Measurements from ENCODE around the gene SRPRB. TPM values are rescaled to one million over a fixed set of nuclear protein-coding genes. Genes with fewer than 3 reads are reported as not detected.

Gene SRPRB
- total RNA-seq, 1 donor = 112 TPM

GRCh38 chr3:133851266-133851906 lies 45.8 kb downstream of the SRPRB start:
- TF ChIP-seq, protein P1, sequence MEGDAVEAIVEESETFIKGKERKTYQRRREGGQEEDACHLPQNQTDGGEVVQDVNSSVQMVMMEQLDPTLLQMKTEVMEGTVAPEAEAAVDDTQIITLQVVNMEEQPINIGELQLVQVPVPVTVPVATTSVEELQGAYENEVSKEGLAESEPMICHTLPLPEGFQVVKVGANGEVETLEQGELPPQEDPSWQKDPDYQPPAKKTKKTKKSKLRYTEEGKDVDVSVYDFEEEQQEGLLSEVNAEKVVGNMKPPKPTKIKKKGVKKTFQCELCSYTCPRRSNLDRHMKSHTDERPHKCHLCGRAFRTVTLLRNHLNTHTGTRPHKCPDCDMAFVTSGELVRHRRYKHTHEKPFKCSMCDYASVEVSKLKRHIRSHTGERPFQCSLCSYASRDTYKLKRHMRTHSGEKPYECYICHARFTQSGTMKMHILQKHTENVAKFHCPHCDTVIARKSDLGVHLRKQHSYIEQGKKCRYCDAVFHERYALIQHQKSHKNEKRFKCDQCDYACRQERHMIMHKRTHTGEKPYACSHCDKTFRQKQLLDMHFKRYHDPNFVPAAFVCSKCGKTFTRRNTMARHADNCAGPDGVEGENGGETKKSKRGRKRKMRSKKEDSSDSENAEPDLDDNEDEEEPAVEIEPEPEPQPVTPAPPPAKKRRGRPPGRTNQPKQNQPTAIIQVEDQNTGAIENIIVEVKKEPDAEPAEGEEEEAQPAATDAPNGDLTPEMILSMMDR (IDR thresholded peaks at IDR 0.05; ENCODE audit: insufficient read depth, low read depth, low read length) = no peak
- H3K4me3 ChIP-seq (ENCODE audit: low read depth, low read length) = no peak overlapping the region
- DNase-seq (ENCODE audit: low read depth) = no peak

DNA sequence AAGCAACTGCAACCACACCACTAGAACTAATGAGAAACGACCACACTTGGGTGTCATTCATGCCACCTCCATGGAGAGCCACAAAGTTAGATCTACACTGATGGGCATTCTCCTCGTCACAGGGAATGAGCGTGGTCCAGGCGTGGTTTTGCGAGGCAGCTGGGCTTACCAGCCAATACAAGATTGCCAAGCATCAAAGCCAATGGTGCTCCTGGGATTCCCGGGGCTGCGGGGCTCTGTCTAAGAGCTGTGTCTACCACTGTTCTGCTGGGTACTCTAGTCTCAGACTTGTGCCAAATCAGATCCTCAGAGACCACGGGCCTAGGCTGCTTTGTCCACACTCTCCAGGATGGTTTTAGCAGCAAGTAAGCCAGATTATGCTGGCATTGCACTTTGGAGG lies 46.3 kb downstream of the SRPRB start:
- TF ChIP-seq, protein P1 (IDR thresholded peaks at IDR 0.05; ENCODE audit: insufficient read depth, low read depth, low read length) = no peak
- DNase-seq (ENCODE audit: low read depth) = no peak
- H3K4me3 ChIP-seq (ENCODE audit: low read depth, low read length) = no peak overlapping the region

DNA sequence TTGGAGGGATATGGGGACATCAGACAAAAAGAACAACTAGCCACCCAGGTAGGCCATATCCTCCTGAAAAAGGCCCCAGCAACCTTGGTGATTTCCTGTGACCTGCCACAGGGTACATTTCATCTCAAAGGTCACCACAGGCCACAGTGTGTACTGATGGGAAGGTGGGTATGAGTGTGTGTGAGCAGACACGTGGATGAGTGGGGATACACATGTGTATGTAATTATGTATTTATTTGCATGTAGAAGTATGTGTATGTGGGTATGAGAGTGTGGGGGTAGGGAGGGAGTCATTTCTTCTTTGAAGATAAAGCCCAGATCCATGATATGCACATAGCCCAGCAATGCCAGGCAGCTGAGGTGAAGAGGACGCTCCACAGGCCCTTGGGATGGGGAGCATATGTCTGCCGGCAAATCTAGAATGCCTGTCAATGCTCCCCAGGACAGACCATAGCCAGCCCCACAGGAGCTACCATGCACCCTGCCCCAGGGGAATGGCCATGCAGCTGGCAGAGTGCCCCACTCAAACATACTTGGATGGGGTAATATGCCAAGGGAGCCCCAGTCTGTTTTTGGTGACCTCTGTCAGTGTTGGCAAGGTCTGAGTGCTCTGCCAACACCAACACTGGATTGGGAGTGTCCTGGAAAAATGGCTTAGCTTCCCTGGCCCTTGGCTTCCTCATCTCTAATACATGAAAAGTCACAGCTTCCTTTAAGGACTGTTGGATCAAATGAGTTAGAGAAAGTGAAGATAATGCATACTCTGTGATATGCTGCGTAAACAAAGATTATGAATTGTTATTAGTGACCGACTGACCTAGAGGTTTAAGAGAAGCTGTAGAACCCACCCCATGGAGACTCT lies 47.7 kb downstream of the SRPRB start:
- TF ChIP-seq, protein P1 (IDR thresholded peaks at IDR 0.05; ENCODE audit: insufficient read depth, low read depth, low read length) = no peak
- H3K4me3 ChIP-seq (ENCODE audit: low read depth, low read length) = no peak overlapping the region
- no peak for DNase-seq (ENCODE audit: low read depth)

DNA sequence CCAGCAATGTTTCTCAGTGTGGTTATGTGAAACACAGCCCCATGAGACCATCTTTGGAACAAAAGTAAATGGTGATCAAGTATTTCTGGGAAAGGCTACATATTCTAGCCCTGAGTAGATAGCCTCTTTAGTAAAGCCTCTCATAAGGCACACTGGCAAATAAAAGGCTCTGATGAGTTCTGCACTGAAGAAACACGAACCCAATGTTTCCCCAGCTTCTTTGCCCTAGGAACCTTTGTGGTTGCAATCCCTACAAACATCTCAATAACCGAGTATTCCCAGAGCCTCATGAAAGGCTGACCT lies 48.3 kb downstream of the SRPRB start:
- TF ChIP-seq, protein P1 (IDR thresholded peaks at IDR 0.05; ENCODE audit: insufficient read depth, low read depth, low read length) = no peak
- DNase-seq (ENCODE audit: low read depth) = no peak
- no peak overlapping the region for H3K4me3 ChIP-seq (ENCODE audit: low read depth, low read length)

- TF ChIP-seq, protein P1 (IDR thresholded peaks at IDR 0.05; ENCODE audit: insufficient read depth, low read depth, low read length) = no peak
- DNase-seq (ENCODE audit: low read depth) = no peak
- no peak overlapping the region for H3K4me3 ChIP-seq (ENCODE audit: low read depth, low read length)
These were observed 48.8 kb downstream of the SRPRB start for GRCh38 chr3:133854264-133855001.

DNA sequence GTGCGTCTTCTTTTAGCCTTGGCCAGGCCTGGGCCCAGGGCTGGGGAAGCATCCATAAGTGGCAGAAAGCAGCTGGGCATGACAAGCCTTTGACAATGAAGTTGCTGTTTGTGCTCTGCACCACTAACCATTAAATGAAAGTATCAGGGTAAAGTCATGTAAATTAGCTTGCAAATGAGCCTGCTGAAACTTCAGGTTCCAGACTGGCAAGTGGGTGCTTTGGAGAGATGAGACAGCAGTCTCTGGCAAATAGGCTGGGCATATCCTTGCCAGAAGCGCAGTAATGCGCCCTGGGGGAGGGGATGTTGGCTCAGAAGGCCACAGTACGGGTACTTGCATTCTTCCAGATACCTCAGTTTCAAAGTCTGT lies 49.4 kb downstream of the SRPRB start:
- TF ChIP-seq, protein P1 (IDR thresholded peaks at IDR 0.05; ENCODE audit: insufficient read depth, low read depth, low read length) = no peak

More for the DNA sequence above, 49.4 kb downstream of the SRPRB start:
- no peak for DNase-seq (ENCODE audit: low read depth)
- no peak overlapping the region for H3K4me3 ChIP-seq (ENCODE audit: low read depth, low read length)
